Hepatocyte (in vitro differentiated cells): ENCODE results near the gene CXCL16. TPM values are rescaled to one million over a fixed set of nuclear protein-coding genes. Genes with fewer than 3 reads are reported as not detected.
"Not testable (repeated sequence)": the region's sequence is repeated elsewhere in the genome, so short reads cannot be mapped to it uniquely, and the experiment has no call there.

Experiments used
- DNase-seq: peaks from one replicate; pipeline ENCODE4 v3.0.0-alpha.2; 2016; ENCODE audit warnings: low spot score
- H2AFZ ChIP-seq: fragments of 200-600 bp; sonication (generic); 2 replicates; pipeline ENCODE4 v1.6.0; 2016; ENCODE audit warnings: antibody characterized with exemption, mild to moderate bottlenecking
- H3K27ac ChIP-seq: fragments of 200-600 bp; sonication (generic); 2 replicates; pipeline ENCODE4 v1.5.1; 2016; ENCODE audit warnings: mild to moderate bottlenecking
- H3K27me3 ChIP-seq: fragments of 200-600 bp; sonication (generic); 2 replicates; pipeline ENCODE4 v1.6.1; 2016
- H3K36me3 ChIP-seq: fragments of 200-600 bp; sonication (generic); replicated peaks from 2 replicates; pipeline ENCODE4 v1.5.1; 2016; ENCODE audit warnings: low read depth; ENCODE audit not compliant: insufficient read depth
- H3K4me1 ChIP-seq: fragments of 200-600 bp; sonication (generic); 2 replicates; pipeline ENCODE4 v1.5.1; 2016; ENCODE audit warnings: mild to moderate bottlenecking, moderate library complexity; ENCODE audit not compliant: insufficient read depth
- H3K4me2 ChIP-seq: fragments of 200-600 bp; sonication (generic); 2 replicates; pipeline ENCODE4 v1.6.0; 2016
- H3K4me3 ChIP-seq: fragments of 200-600 bp; sonication (generic); 2 replicates; pipeline ENCODE4 v1.5.1; 2016; ENCODE audit warnings: mild to moderate bottlenecking
- H3K79me2 ChIP-seq: fragments of 200-600 bp; sonication (generic); 2 replicates; pipeline ENCODE4 v1.6.0; 2017; ENCODE audit warnings: mild to moderate bottlenecking
- H3K9me2 ChIP-seq: fragments of 200-600 bp; sonication (generic); replicated peaks from 2 replicates; pipeline ENCODE4 v1.6.0; 2017; ENCODE audit warnings: mild to moderate bottlenecking; ENCODE audit not compliant: insufficient read depth
- H3K9me3 ChIP-seq: fragments of 200-600 bp; sonication (generic); 2 replicates; pipeline ENCODE4 v1.5.1; 2016; ENCODE audit warnings: low read depth, mild to moderate bottlenecking
- H4K20me1 ChIP-seq: fragments of 200-600 bp; sonication (generic); 2 replicates; pipeline ENCODE4 v1.6.0; 2016; ENCODE audit warnings: mild to moderate bottlenecking; ENCODE audit not compliant: insufficient read depth, poor library complexity, severe bottlenecking
- CTCF ChIP-seq: fragments of 200-600 bp; sonication (generic); IDR thresholded peaks from 2 replicates; pipeline ENCODE4 v1.5.1; 2016; ENCODE audit warnings: antibody characterized with exemption, mild to moderate bottlenecking; ENCODE audit not compliant: poor library complexity
- EZH2 ChIP-seq: fragments of 200-600 bp; sonication (generic); IDR thresholded peaks from 2 replicates; pipeline ENCODE4 v1.6.1; 2016; ENCODE audit warnings: antibody characterized with exemption, mild to moderate bottlenecking, borderline replicate concordance
- EZH2phosphoT487 ChIP-seq: fragments of 200-600 bp; sonication (generic); IDR thresholded peaks from one replicate; pipeline ENCODE4 v1.6.1; 2018; ENCODE audit warnings: antibody characterized with exemption, mild to moderate bottlenecking, low read depth, moderate library complexity; ENCODE audit not compliant: unreplicated experiment, severe bottlenecking
- WGBS: methylation state at CpG from one replicate; pipeline ENCODE4 v1.1.6; 2016; ENCODE audit warnings: low lambda C conversion rate; ENCODE audit errors: missing lambda C conversion rate; 5-methylcytosine and 5-hydroxymethylcytosine counted together
- polyA plus RNA-seq: library from polyadenylated mRNA; unstranded; fragments of >200 nt; fragmentation: Nextera tagmentation; extraction: Ambion mirVana; gene quantifications from 2 replicates; pipeline ENCODE4 v1.2.1, GENCODE V29; 2016
- total RNA-seq: library from RNA; depleted of rRNA; stranded (reverse); fragments of >200 nt; gene quantifications from 2 replicates; pipeline ENCODE4 v1.2.3, GENCODE V29; 2014

The CXCL16 gene
- total and polyA plus RNA-seq, 2 experiments from 2014 or later, result 39.9 to 82.5 TPM

- peak within 1 kb of the TSS; percentile 43 for H3K4me3 ChIP-seq
- peak within 1 kb of the TSS; percentile 60 for H3K27ac ChIP-seq
- WGBS, result under 1% methylated on average over 12 of the region's 67 CpGs
- peaks cover 17% of the 10 kb centered on the region for H3K4me1 ChIP-seq
- H2AFZ ChIP-seq, result peak within 1 kb of the TSS; percentile 36
- H3K27me3 ChIP-seq, result no peaks in the 10 kb centered on the region
- TF ChIP-seq CTCF (peak; percentile 71), EZH2 (no peak)
- no peaks in the 10 kb centered on the region for H3K36me3 ChIP-seq
- no peaks in the 10 kb centered on the region for H3K9me2 ChIP-seq
- peak within 1 kb of the TSS; percentile 85 for H3K4me2 ChIP-seq
- H4K20me1 ChIP-seq, result no peaks in the 10 kb centered on the region
- H3K79me2 ChIP-seq, result peaks cover 13% of the 10 kb centered on the region
- no peaks in the 10 kb centered on the region for H3K9me3 ChIP-seq
- peak; percentile 99 for DNase-seq
Observed at GRCh38 chr17:4709794-4710692, 29.7 kb downstream of the CXCL16 start, which contains the start of gene ARRB2. ARRB2 (plus strand) TSS chr17:4710632; CDS start chr17:4710722, 90 bp downstream.

DNA sequence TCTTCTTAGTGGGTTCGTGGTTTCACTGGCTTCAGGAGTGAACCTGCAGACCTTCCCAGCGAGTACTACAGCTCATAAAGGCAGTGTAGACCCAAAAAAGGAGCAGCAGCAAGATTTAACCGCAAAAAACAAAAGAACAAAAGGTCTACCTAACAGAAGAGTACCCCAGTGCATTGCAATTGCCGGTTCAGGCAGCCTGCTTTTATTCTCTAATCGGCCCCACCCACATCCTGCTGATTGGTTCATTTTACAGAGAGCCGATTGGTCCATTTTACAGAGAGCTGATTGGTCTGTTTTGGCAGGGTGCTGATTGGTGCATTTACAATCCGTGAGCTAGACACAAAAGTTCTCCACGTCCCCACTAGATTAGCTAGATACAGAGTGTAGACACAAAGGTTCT, 31.3 kb downstream of the CXCL16 start:
- TF ChIP-seq EZH2, result no peak
- no peak for TF ChIP-seq CTCF
- TF ChIP-seq EZH2phosphoT487, result no peak
- no peak overlapping the region for H3K4me3 ChIP-seq
- no peaks in the 10 kb centered on the region for H3K9me3 ChIP-seq
- no peaks in the 10 kb centered on the region for H3K27me3 ChIP-seq
- no peaks in the 10 kb centered on the region for H3K36me3 ChIP-seq
- H3K9me2 ChIP-seq, result no peaks in the 10 kb centered on the region
- H3K79me2 ChIP-seq, result peaks cover 18% of the 10 kb centered on the region
- H3K27ac ChIP-seq, result no peak overlapping the region
- H3K4me1 ChIP-seq, result peaks cover 17% of the 10 kb centered on the region
- no peak overlapping the region for H2AFZ ChIP-seq
- no peaks in the 10 kb centered on the region for H4K20me1 ChIP-seq
- DNase-seq, result no peak
- H3K4me2 ChIP-seq, result no peak overlapping the region
- WGBS, result 78% methylated on average over 8 of the region's 8 CpGs

GRCh38 chr17:4706121-4706520, 33.6 kb downstream of the CXCL16 start:
- 71% methylated on average over 7 of the region's 7 CpGs for WGBS
- H3K4me1 ChIP-seq, result peaks cover 17% of the 10 kb centered on the region
- H2AFZ ChIP-seq, result no peak overlapping the region
- H3K36me3 ChIP-seq, result no peaks in the 10 kb centered on the region
- no peak overlapping the region for H3K4me2 ChIP-seq
- H3K79me2 ChIP-seq, result peaks cover 30% of the 10 kb centered on the region
- no peaks in the 10 kb centered on the region for H3K27me3 ChIP-seq
- H4K20me1 ChIP-seq, result no peaks in the 10 kb centered on the region
- no peaks in the 10 kb centered on the region for H3K9me2 ChIP-seq
- H3K4me3 ChIP-seq, result no peak overlapping the region
- no peak overlapping the region for H3K27ac ChIP-seq
- TF ChIP-seq EZH2 (no peak), EZH2phosphoT487 (no peak)
- no peaks in the 10 kb centered on the region for H3K9me3 ChIP-seq
- DNase-seq, result no peak

DNA sequence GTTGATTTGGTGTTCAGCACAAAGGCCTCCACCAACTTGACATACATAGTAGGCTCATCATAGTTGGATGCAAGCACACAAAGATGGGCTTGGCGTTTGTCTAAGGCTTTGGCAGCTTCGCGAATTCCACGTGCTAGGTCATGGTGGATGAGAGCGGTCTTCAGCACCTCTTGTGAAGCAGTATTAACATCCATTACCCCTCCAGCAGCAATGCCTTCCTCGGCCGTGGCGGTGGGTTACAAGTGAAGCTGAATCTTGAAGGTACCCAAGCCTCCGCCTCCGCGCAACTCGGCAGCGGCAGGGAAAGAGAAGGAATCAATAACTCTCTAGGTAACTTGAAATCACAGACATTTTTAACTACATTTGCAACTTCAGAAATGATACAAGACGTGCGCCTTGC, 34.7 kb downstream of the CXCL16 start:
- no peaks in the 10 kb centered on the region for H3K9me2 ChIP-seq
- H4K20me1 ChIP-seq, result no peaks in the 10 kb centered on the region
- 96% methylated on average over 15 of the region's 15 CpGs for WGBS
- no peak overlapping the region for H2AFZ ChIP-seq
- H3K27me3 ChIP-seq, result no peaks in the 10 kb centered on the region
- H3K4me3 ChIP-seq, result no peak overlapping the region
- H3K4me1 ChIP-seq, result peaks cover 14% of the 10 kb centered on the region
- DNase-seq, result no peak
- TF ChIP-seq EZH2phosphoT487, result no peak
- TF ChIP-seq CTCF, result no peak
- TF ChIP-seq EZH2, result no peak
- H3K36me3 ChIP-seq, result no peaks in the 10 kb centered on the region
- no peak overlapping the region for H3K27ac ChIP-seq
- no peaks in the 10 kb centered on the region for H3K9me3 ChIP-seq
- peaks cover 39% of the 10 kb centered on the region for H3K79me2 ChIP-seq
- peak overlapping the region; percentile 90 for H3K4me2 ChIP-seq

- H3K27ac ChIP-seq, result peak overlapping the region; percentile 77
- H3K27me3 ChIP-seq, H4K20me1 ChIP-seq, DNase-seq, H3K9me2 ChIP-seq, H3K9me3 ChIP-seq, H3K36me3 ChIP-seq: not testable (repeated sequence)
- peaks cover 14% of the 10 kb centered on the region for H3K4me1 ChIP-seq
- peaks cover 44% of the 10 kb centered on the region for H3K79me2 ChIP-seq
- peak overlapping the region; percentile 88 for H3K4me3 ChIP-seq
- peak overlapping the region; percentile 83 for H2AFZ ChIP-seq
- H3K4me2 ChIP-seq, result peak overlapping the region; percentile 90
- WGBS, result 65% methylated on average over 14 of the region's 14 CpGs
Observed at GRCh38 chr17:4704574-4704907, 35.2 kb downstream of the CXCL16 start.
